A172 (cell line): ENCODE data around the gene GLCCI1. TPM values are rescaled to one million over a fixed set of nuclear protein-coding genes. Genes with fewer than 3 reads are reported as not detected.
"Not testable (repeated sequence)": the region's sequence is repeated elsewhere in the genome, so short reads cannot be mapped to it uniquely, and the experiment has no call there.

Source experiments
- DNase-seq: peaks from one replicate; pipeline ENCODE4 v3.0.0-alpha.2; 2015; ENCODE audit warnings: low spot score
- total RNA-seq: library from RNA; depleted of rRNA; stranded (reverse); fragments of >200 nt; shearing (Covaris generic); gene quantifications from 2 replicates; pipeline ENCODE4 v1.2.3, GENCODE V29; 2014

Gene GLCCI1
- total RNA-seq, 1 experiment from 2014 or later, result 3.0 TPM

- not testable (repeated sequence) for DNase-seq
These were observed 79.5 kb downstream of the GLCCI1 start for GRCh38 chr7:8048067-8048466.

GRCh38 chr7:8051373-8051772 is 82.8 kb downstream of the GLCCI1 start:
- no peak for DNase-seq

- no peak for DNase-seq
These were observed 83.4 kb downstream of the GLCCI1 start for GRCh38 chr7:8051998-8052397.

- DNase-seq, result no peak
These were observed 84.2 kb downstream of the GLCCI1 start for GRCh38 chr7:8052824-8053223.

- DNase-seq, result no peak
These were observed 87.8 kb downstream of the GLCCI1 start for GRCh38 chr7:8056439-8056838.

- no peak for DNase-seq
These were observed 89.0 kb downstream of the GLCCI1 start for GRCh38 chr7:8057566-8057965.

GRCh38 chr7:8058322-8058721 is 89.7 kb downstream of the GLCCI1 start:
- DNase-seq, result no peak

GRCh38 chr7:8058852-8059251 is 90.3 kb downstream of the GLCCI1 start:
- no peak for DNase-seq

- DNase-seq, result no peak
These were observed 91.6 kb downstream of the GLCCI1 start for GRCh38 chr7:8060241-8060640.

- peak; percentile 5 for DNase-seq
These were observed 94.7 kb downstream of the GLCCI1 start for GRCh38 chr7:8063300-8063699.

GRCh38 chr7:8063706-8064297 is 95.2 kb downstream of the GLCCI1 start:
- peak; percentile 58 for DNase-seq

GRCh38 chr7:8064828-8065227 is 96.2 kb downstream of the GLCCI1 start:
- no peak for DNase-seq

- peak; percentile 87 for DNase-seq
These were observed 96.8 kb downstream of the GLCCI1 start for GRCh38 chr7:8065356-8065813.

GRCh38 chr7:8068892-8069686 is 100.5 kb downstream of the GLCCI1 start:
- DNase-seq, result no peak

GRCh38 chr7:8070451-8071180 is 102.0 kb downstream of the GLCCI1 start:
- no peak for DNase-seq

GRCh38 chr7:8078418-8078817 is 109.8 kb downstream of the GLCCI1 start:
- DNase-seq, result no peak

GRCh38 chr7:8082762-8083161 is 114.2 kb downstream of the GLCCI1 start:
- no peak for DNase-seq

GRCh38 chr7:8084836-8085235 is 116.2 kb downstream of the GLCCI1 start:
- no peak for DNase-seq

- no peak for DNase-seq
These were observed 116.8 kb downstream of the GLCCI1 start for GRCh38 chr7:8085420-8085819.

GRCh38 chr7:8086239-8086638 is 117.6 kb downstream of the GLCCI1 start:
- no peak for DNase-seq

GRCh38 chr7:8089036-8089780 is 120.6 kb downstream of the GLCCI1 start:
- DNase-seq, result no peak

- DNase-seq, result no peak
These were observed 123.5 kb downstream of the GLCCI1 start for GRCh38 chr7:8092140-8092539.
